Measurements from ENCODE around the gene EP400.

Gene EP400

GRCh38 chr12:131911851-131912477 lies 37.8 kb upstream of the EP400 start:
- DNase-seq, result no peak

- no peak for DNase-seq
These were observed 37.0 kb upstream of the EP400 start for GRCh38 chr12:131912518-131913274.

- DNase-seq, result no peak
These were observed 36.1 kb upstream of the EP400 start for GRCh38 chr12:131913666-131914065.

- DNase-seq, result no peak
These were observed 35.5 kb upstream of the EP400 start for GRCh38 chr12:131914179-131914702.

- no peak for DNase-seq
These were observed 34.6 kb upstream of the EP400 start for GRCh38 chr12:131915000-131915689.

- no peak for DNase-seq
These were observed 33.9 kb upstream of the EP400 start for GRCh38 chr12:131915823-131916222.

- DNase-seq, result no peak
These were observed 33.2 kb upstream of the EP400 start for GRCh38 chr12:131916306-131917138.

- DNase-seq, result no peak
These were observed 32.5 kb upstream of the EP400 start for GRCh38 chr12:131917139-131917710.

- no peak for DNase-seq
These were observed 31.9 kb upstream of the EP400 start for GRCh38 chr12:131917711-131918306.

GRCh38 chr12:131918311-131919050 lies 31.3 kb upstream of the EP400 start:
- DNase-seq, result no peak

GRCh38 chr12:131919051-131919347 lies 30.7 kb upstream of the EP400 start:
- no peak for DNase-seq

- DNase-seq, result no peak
These were observed 30.2 kb upstream of the EP400 start for GRCh38 chr12:131919366-131920156.

GRCh38 chr12:131920157-131920508 lies 29.6 kb upstream of the EP400 start:
- no peak for DNase-seq

GRCh38 chr12:131920902-131921840 lies 28.6 kb upstream of the EP400 start:
- no peak for DNase-seq

GRCh38 chr12:131921866-131922769 lies 27.6 kb upstream of the EP400 start:
- DNase-seq, result no peak

- DNase-seq, result no peak
These were observed 27.0 kb upstream of the EP400 start for GRCh38 chr12:131922772-131923171.

- no peak for DNase-seq
These were observed 26.5 kb upstream of the EP400 start for GRCh38 chr12:131923260-131923659.

Measured in NCI-H1694 (cell line).